Fibroblast of lung (primary cell): ENCODE results near the gene POLR1G.

Experiments used
- EZH2 ChIP-seq: IDR thresholded peaks from 2 replicates; pipeline ENCODE4 v1.5.1; 2012; ENCODE audit warnings: low read length, control low read depth, mild to moderate bottlenecking; ENCODE audit errors: missing control alignments
- TF ChIP-seq, protein P1 (sequence below), 2 donors: IDR thresholded peaks in 1 of 2; conservative IDR thresholded peaks in 1 of 2; 1 replicate in 1 of 2; 2 replicates in 1 of 2; pipeline ENCODE4 v1.5.1; 2011 to 2012; ENCODE audit warnings: low read length in 2 of 2, control low read depth in 1 of 2, inconsistent platforms in 1 of 2, low read depth in 1 of 2, mild to moderate bottlenecking in 1 of 2

- TF ChIP-seq, protein P1, sequence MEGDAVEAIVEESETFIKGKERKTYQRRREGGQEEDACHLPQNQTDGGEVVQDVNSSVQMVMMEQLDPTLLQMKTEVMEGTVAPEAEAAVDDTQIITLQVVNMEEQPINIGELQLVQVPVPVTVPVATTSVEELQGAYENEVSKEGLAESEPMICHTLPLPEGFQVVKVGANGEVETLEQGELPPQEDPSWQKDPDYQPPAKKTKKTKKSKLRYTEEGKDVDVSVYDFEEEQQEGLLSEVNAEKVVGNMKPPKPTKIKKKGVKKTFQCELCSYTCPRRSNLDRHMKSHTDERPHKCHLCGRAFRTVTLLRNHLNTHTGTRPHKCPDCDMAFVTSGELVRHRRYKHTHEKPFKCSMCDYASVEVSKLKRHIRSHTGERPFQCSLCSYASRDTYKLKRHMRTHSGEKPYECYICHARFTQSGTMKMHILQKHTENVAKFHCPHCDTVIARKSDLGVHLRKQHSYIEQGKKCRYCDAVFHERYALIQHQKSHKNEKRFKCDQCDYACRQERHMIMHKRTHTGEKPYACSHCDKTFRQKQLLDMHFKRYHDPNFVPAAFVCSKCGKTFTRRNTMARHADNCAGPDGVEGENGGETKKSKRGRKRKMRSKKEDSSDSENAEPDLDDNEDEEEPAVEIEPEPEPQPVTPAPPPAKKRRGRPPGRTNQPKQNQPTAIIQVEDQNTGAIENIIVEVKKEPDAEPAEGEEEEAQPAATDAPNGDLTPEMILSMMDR (conservative IDR thresholded peaks at IDR 0.05 in 1 of 2, IDR thresholded peaks at IDR 0.05 in 1 of 2; ENCODE audit: low read depth in 1 of 2, low read length in 2 of 2): no peak
- TF ChIP-seq EZH2: no peak
Measured at GRCh38 chr19:45437328-45437727, 30.9 kb downstream of the POLR1G start.
